ENCODE results near the gene CST11. TPM values are rescaled to one million over a fixed set of nuclear protein-coding genes. Genes with fewer than 3 reads are reported as not detected.
"Not testable (repeated sequence)": the region's sequence is repeated elsewhere in the genome, so short reads cannot be mapped to it uniquely, and the experiment has no call there.

The CST11 gene, protein sequence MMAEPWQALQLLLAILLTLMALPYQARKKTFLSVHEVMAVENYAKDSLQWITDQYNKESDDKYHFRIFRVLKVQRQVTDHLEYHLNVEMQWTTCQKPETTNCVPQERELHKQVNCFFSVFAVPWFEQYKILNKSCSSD
- not detected in 2 replicates for total RNA-seq (2014; rRNA removed; shearing (Covaris generic))

DNA sequence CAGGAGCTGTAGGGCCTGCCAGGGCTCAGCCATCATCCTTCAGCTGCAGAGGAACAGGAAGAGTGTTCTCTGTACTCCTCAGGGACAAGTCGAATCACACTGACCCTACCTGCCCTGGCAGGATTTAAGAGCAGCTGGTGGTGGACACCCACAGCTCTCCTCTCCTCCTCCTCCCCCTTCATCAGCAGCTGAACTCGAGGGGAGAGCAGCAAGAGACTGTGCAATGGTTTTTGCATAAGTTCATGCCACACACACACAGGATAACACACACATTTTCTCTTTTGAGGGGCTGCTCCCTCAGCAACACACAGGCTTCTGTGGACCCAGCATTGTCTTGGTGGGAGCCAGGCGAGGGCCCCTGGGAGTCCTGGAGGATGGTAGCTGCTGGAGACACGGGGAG lies at the start of gene CST11:
CST11 (minus strand) TSS at position 101 of the 400 bp plus-strand sequence; CDS start at position 36, 65 bp downstream.
- no peak for DNase-seq (ENCODE audit: low spot score)

- DNase-seq (ENCODE audit: low spot score): no peak
These were observed 49.2 kb upstream of the CST11 start for GRCh38 chr20:23501926-23502325.

GRCh38 chr20:23497536-23497935 lies 44.9 kb upstream of the CST11 start:
- no peak for DNase-seq (ENCODE audit: low spot score)

DNA sequence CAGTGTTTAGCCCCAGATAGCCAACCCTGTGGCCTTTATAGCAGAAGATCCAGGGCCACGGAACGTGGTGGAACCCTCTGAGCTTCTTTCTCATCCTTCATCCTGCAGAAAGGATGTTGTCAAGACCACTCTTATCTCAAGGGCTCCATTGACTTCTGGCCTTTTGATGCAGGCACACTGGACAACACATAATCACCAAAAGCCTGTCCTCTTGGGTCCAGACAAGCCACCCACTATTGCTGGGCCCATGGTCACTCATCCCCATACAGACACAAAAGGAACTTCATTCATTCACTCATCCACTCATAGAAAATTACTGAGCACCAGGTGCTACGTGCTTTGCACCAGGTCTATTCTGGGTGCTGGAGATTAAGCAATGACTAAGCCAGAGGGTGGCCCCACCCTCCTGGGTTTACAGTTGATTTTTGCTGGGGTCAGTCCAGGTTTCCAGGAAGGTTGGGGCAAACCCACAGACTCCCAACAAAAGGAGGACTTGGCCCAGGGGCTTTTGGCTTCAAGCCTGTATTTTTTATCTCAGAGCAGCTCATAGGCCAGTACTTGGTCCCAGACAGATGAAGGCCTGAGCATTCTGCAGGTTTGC lies 40.6 kb upstream of the CST11 start:
- no peak for DNase-seq (ENCODE audit: low spot score)

- DNase-seq (ENCODE audit: low spot score): no peak
These were observed 39.6 kb upstream of the CST11 start for GRCh38 chr20:23492292-23492691.

- no peak for DNase-seq (ENCODE audit: low spot score)
These were observed 38.1 kb upstream of the CST11 start, which contains the start of gene CST8 for GRCh38 chr20:23490817-23491216. Gene CST8 (plus strand): TSS chr20:23491117. CDS start chr20:23491668, 551 bp downstream.

GRCh38 chr20:23488996-23489395 lies 36.3 kb upstream of the CST11 start:
- DNase-seq (ENCODE audit: low spot score): no peak

DNA sequence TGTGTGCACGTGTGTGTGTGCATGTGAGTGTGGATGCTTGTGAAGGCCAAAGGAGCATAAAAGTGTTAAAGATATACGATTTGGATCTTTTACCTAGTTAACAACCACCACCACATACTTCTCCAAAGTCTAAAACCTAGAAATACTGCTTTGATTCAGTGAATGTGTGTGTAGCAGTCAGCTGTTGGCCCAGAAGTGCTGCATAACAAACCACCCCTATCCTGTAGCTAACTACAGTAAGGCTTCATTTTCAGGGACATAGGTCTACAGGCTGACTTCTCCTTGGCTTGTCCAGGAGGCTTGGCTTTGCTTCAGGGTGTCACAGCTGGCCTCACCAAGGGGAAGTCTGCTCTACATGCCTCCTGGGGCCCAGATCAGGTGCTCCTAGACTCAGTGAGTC lies 35.8 kb upstream of the CST11 start:
- DNase-seq (ENCODE audit: low spot score): no peak

DNA sequence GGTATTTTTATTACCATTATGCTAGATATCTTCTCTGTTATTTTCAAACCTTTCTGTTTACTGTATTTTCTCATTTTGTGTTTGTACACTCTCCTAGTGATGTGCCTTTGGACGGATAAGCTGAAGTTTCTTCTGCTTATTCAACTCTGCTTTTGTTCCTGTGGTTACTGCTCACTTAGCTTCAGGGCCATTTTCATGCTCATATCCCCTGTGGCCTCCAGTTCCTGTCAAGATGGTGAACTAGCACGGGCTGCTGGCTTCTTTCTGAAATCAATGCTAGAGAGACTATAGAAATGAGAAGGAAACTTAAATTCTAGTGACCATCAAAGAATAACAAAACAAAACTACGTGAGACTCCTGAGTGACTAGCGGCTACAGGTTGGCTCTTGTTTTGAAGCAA lies 31.4 kb upstream of the CST11 start:
- no peak for DNase-seq (ENCODE audit: low spot score)

- DNase-seq (ENCODE audit: low spot score): no peak
These were observed 29.5 kb upstream of the CST11 start for GRCh38 chr20:23482138-23482537.

DNA sequence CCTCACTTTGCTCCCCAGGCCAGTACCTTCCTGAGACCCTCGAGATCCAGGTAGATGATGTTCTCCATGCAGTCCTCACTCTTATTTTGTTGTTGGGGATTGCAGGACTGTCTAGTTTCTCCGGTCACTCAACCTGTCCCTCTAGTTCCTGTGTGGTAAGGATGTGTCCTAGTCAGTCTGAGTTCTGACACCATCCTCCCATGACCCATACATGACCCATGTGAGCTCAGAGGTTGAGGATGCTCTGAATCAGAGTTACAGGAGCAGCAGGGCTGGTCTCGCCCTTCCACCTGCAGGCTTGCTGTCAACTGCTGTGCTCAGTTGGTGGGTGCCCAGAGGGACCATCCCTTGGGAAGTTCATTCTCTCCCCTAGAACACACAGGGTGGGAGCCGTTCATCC lies 26.4 kb upstream of the CST11 start:
- no peak for DNase-seq (ENCODE audit: low spot score)

- DNase-seq (ENCODE audit: low spot score): no peak
These were observed 24.5 kb upstream of the CST11 start for GRCh38 chr20:23477223-23477622.

DNA sequence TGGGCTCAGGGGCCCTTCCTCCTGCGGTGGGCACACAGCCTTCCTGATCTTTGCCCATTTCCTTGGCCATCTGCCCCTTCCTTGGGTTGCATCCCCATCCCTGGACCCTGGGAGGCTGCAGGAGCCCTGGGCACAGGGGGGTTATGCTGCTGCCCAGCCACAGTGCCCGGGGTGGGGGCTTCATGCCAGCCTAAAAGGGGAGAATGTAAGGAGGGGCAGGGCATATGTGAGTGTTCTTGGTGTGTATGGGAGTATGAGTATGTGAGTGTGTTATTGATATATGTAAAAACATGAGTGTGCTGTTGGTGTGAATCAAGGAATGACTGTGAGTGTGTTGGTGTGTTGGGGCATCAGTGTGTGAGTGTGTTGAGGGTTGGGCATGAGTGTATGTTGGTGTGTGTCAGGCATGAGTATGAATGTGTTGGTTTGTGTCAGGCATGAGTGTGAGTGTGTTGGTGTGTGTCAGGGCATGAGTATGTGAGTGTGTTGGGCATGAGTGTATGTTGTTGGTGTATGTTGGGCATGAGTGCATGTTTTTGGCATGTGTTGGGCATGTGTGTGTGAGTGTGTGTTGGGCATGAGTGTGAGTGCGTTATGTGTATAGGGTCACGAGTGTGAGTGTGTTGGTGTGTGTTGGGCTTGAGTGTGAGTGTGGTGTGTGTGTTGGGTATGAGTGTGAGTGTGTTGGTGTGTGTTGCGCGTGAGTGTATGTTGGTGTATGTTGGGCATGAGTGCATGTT lies 23.5 kb upstream of the CST11 start:
- DNase-seq (ENCODE audit: low spot score): no peak

DNA sequence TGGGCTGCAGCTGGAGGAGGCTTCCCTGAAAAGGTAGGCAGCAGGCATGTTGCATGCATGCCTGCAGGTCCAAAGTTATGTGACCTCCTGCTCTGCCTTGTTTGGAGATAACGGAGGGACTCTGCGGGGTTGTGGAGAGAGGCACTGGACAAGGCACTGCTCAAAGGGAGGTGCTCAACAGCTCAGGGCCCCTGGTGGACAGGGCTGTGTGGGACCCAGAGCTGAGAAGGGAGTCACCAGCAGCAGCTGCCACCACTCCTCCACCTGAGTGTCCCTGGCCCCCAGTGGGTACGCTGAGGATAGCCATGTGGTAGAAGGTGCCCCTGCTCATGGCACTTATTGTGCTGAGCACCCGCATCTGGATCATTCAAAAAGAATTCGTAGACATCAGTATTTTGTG lies 22.7 kb upstream of the CST11 start:
- no peak for DNase-seq (ENCODE audit: low spot score)

- DNase-seq (ENCODE audit: low spot score): not testable (repeated sequence)
These were observed 20.6 kb upstream of the CST11 start for GRCh38 chr20:23473293-23473692.

GRCh38 chr20:23472306-23472705 lies 19.6 kb upstream of the CST11 start:
- DNase-seq (ENCODE audit: low spot score): not testable (repeated sequence)

- not testable (repeated sequence) for DNase-seq (ENCODE audit: low spot score)
These were observed 14.3 kb upstream of the CST11 start for GRCh38 chr20:23466961-23467360.

DNA sequence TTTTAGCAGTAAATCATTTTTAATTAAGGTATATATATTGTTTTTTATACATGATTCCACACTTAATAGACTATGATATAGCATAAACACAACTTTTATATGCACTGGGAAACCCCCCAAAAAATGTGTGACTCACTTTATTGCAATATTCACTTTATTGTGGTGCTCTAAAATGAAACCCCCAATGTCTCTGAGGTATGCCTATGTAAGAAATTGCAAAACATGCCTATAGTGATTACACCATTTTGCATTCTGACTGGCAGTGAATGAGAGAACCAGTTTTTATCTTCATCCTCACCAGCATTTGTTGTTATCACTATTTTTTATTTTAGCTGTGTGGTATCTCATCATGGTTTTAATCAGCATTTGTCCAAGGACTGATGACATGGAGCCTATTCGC lies 8.5 kb upstream of the CST11 start:
- no peak for DNase-seq (ENCODE audit: low spot score)

DNA sequence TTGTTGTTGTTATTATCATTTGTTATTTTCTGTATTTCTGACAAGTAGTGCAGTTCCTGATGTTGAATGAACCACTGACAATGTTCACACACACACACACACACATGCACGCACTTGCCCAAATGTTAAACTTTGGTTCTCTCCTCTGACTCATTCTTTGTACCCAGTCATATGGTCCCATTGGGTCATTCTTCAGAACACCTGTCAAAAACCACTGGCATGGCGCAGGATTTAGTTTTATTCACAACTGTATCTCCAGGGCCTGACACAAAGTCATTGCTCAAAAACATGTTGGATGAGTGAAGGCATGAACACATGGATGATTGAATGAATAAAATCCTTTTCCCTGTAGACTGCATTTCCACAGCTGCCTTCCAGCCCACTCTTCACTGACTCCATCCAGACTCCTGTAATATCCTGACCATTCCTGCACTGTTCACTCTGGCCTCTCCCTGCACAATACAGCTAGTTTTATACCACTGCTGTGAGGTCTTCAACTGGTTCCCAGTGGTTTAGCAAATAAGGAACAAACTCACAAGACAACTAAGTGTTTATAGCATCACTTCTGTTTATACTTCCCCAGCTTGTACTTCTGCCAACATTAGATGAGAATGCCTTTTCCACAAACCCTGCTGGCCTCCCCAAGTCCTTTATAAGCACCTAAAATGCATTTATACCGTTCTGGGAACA lies 6.9 kb upstream of the CST11 start:
- no peak for DNase-seq (ENCODE audit: low spot score)

DNA sequence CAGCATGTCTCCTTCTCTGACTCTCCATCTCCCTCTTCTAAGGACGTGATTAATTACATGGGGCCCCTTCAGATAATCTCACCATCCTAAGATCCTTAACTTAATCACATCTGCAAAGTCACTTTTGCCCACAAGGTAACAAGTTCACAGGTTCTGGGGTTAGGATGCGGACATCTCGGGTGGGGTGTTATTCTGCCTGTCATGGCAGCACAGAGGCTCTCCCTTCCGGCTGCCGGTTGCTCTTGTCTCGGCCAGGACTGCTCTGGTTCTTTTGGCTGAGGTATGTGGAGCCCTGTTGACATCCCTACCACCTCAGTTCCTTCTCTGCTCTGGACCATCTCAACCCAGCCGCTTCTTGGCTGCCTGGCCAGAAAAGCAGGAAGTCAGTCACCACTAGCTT lies 4.2 kb upstream of the CST11 start:
- no peak for DNase-seq (ENCODE audit: low spot score)

DNA sequence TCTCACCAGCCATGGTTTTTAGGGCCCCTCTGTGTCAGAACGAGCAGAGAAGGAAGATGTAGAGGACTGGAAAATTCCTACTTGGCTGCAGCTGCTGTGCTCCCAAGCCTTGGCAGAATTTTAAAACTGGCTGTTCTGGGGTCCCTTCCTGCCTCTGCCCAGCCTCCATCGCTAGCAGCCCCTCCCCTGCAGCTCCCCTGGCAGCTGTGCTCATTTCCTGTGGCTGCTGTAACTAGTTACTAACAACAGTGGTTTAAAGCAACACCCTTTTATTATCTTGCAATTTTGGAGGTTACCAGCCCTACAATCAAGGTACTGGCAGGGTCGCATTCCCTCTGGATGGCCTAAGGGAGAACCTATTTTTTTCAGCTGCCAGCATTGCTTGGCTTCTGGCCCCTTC lies 3.7 kb upstream of the CST11 start:
- DNase-seq (ENCODE audit: low spot score): no peak

DNA sequence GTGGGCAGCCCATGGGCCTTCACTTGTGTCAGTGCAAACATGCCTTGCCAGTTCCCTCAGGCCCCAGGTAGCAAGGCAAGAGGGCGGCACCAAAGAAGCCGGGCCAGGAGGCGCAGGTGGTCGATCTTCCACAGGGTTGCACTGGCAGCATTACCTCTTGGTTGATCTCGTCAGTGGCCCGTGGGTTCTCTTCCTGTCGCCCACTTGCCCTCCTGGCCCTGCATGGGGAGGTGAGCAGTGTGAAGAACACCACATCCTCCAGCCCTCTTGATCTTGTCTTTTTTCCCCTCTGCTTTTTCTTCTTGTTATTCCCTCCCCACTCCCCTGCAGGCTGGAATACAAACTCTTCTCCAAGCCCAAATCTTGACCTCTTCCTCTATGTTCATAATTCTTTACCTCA lies 3.0 kb upstream of the CST11 start:
- DNase-seq (ENCODE audit: low spot score): no peak

GRCh38 chr20:23454816-23455215 lies 2.1 kb upstream of the CST11 start:
- no peak for DNase-seq (ENCODE audit: low spot score)

All from A172 (cell line).